SU-DHL-6 (cell line): ENCODE data around the gene TMEM120A.

ENCODE experiments used
- H2AFZ ChIP-seq: fragments of 200-600 bp; sonication (generic); 2 replicates; pipeline ENCODE4 v1.6.1; 2014; ENCODE audit warnings: low read depth, mild to moderate bottlenecking, moderate library complexity, mixed read lengths, antibody characterized with exemption, low read length; ENCODE audit not compliant: severe bottlenecking
- H3F3A ChIP-seq: fragments of 200-600 bp; shearing (Covaris generic); 2 replicates; pipeline ENCODE4 v1.6.0; 2016; ENCODE audit warnings: antibody characterized with exemption, mild to moderate bottlenecking; ENCODE audit not compliant: insufficient read depth
- H3K27ac ChIP-seq: fragments of 200-600 bp; sonication (generic); 2 replicates; pipeline ENCODE4 v1.5.1; 2016; ENCODE audit warnings: low read depth, mild to moderate bottlenecking, low read length, moderate library complexity, mixed read lengths
- H3K27me3 ChIP-seq: fragments of 200-600 bp; sonication (generic), shearing (Covaris generic); 2 replicates; pipeline ENCODE4 v1.6.0; 2014; ENCODE audit warnings: mild to moderate bottlenecking, low read length
- H3K36me3 ChIP-seq: fragments of 200-600 bp; sonication (generic); 2 replicates; pipeline ENCODE4 v1.6.1; 2014; ENCODE audit warnings: mild to moderate bottlenecking, low read length, mixed read lengths
- H3K4me2 ChIP-seq: fragments of 300-600, 200-600 bp; shearing (Covaris generic), sonication (generic); 2 replicates; pipeline ENCODE4 v1.6.0; 2014; ENCODE audit warnings: low read length, low read depth, mild to moderate bottlenecking; ENCODE audit not compliant: poor library complexity, severe bottlenecking
- H3K4me3 ChIP-seq: fragments of 200-600 bp; sonication (generic); 2 replicates; pipeline ENCODE4 v1.5.1; 2014; ENCODE audit warnings: antibody characterized with exemption, low read length, mild to moderate bottlenecking, mixed read lengths; ENCODE audit not compliant: insufficient read depth, poor library complexity, severe bottlenecking
- H3K79me2 ChIP-seq: fragments of 200-600 bp; sonication (generic); 2 replicates; pipeline ENCODE4 v1.6.1; 2014; ENCODE audit warnings: mild to moderate bottlenecking, low read length, moderate library complexity; ENCODE audit not compliant: insufficient read depth
- H3K9ac ChIP-seq: fragments of 200-600 bp; sonication (generic); 2 replicates; pipeline ENCODE4 v1.7.0; 2014; ENCODE audit warnings: mild to moderate bottlenecking, low read length
- H3K9me2 ChIP-seq: fragments of 200-600 bp; sonication (generic); replicated peaks from 2 replicates; pipeline ENCODE4 v1.6.1; 2014; ENCODE audit warnings: low read length; ENCODE audit not compliant: insufficient read depth
- H3K9me3 ChIP-seq: fragments of 200-600 bp; sonication (generic); 2 replicates; pipeline ENCODE4 v1.6.1; 2014; ENCODE audit warnings: low read length, mixed read lengths; ENCODE audit not compliant: insufficient read depth
- H4K20me1 ChIP-seq: fragments of 200-600 bp; sonication (generic); 2 replicates; pipeline ENCODE4 v1.6.1; 2014; ENCODE audit warnings: low read depth, mild to moderate bottlenecking, antibody characterized with exemption, low read length, moderate library complexity, mixed read lengths
- EZH2phosphoT487 ChIP-seq: fragments of 200-600 bp; sonication (generic), shearing (Covaris generic); conservative IDR thresholded peaks from 2 replicates; pipeline ENCODE4 v1.6.1; 2018; ENCODE audit warnings: mild to moderate bottlenecking, antibody characterized with exemption, low read length, moderate library complexity, mixed read lengths
- TF ChIP-seq, protein P1 (sequence below): fragments of 200-600 bp; sonication (generic); IDR thresholded peaks from one replicate; pipeline ENCODE4 v1.5.1; 2017; ENCODE audit warnings: antibody characterized with exemption, mild to moderate bottlenecking, low read length, moderate library complexity; ENCODE audit not compliant: insufficient read depth, poor library complexity, severe bottlenecking

The TMEM120A gene

DNA sequence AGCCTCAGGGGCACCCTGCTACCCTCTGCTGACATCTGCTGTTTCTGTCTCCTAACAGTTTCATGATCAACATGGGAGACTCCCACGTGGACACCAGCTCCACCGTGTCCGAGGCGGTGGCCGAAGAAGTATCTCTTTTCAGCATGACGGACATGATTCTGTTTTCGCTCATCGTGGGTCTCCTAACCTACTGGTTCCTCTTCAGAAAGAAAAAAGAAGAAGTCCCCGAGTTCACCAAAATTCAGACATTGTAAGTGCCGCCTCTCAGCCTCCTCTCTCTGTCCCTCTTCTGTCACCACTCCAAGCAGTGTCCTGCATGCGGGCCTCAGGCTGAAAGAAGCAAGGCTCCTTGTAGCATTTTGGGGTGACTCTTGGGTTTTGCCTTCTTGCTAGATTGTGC lies 40.5 kb downstream of the TMEM120A start:
- Histone ChIP-seq H3K36me3 (no peaks in the 10 kb centered on the region), H2AFZ (no peak overlapping the region), H3K27ac (no peak overlapping the region), H3K27me3 (no peaks in the 10 kb centered on the region), H3K4me2 (no peak overlapping the region), H4K20me1 (no peaks in the 10 kb centered on the region), H3K9me3 (no peaks in the 10 kb centered on the region), H3K4me3 (no peak overlapping the region), H3F3A (no peaks in the 10 kb centered on the region), H3K9me2 (no peaks in the 10 kb centered on the region), H3K9ac (no peak overlapping the region), H3K79me2 (no peaks in the 10 kb centered on the region)
- no peak for TF ChIP-seq EZH2phosphoT487
- TF ChIP-seq, protein P1, sequence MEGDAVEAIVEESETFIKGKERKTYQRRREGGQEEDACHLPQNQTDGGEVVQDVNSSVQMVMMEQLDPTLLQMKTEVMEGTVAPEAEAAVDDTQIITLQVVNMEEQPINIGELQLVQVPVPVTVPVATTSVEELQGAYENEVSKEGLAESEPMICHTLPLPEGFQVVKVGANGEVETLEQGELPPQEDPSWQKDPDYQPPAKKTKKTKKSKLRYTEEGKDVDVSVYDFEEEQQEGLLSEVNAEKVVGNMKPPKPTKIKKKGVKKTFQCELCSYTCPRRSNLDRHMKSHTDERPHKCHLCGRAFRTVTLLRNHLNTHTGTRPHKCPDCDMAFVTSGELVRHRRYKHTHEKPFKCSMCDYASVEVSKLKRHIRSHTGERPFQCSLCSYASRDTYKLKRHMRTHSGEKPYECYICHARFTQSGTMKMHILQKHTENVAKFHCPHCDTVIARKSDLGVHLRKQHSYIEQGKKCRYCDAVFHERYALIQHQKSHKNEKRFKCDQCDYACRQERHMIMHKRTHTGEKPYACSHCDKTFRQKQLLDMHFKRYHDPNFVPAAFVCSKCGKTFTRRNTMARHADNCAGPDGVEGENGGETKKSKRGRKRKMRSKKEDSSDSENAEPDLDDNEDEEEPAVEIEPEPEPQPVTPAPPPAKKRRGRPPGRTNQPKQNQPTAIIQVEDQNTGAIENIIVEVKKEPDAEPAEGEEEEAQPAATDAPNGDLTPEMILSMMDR: no peak

DNA sequence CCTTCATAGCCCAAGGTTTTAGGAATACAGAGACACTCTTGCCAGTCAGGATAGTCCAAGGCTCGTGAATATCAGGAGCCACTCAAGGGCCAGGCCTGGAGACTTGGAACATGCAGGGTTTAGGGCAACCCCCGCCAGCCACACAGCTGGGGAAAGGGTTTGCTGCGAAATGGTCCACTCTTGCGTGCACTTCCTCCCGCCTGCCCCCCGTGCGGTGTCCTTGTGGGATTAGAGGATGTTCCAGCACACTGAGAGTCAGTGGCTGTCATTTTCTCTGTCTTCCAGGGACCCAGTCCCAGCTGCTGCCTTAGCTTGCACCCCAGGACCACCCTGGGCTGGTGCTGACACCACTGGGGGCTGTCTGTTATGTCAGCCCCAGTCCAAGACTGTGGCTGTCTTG lies 41.0 kb downstream of the TMEM120A start:
- TF ChIP-seq, protein P1: no peak
- no peak for TF ChIP-seq EZH2phosphoT487
- H3K36me3 ChIP-seq: no peaks in the 10 kb centered on the region
- H3K4me3 ChIP-seq: no peak overlapping the region
- H4K20me1 ChIP-seq: no peaks in the 10 kb centered on the region
- H3K4me2 ChIP-seq: no peak overlapping the region
- H2AFZ ChIP-seq: no peak overlapping the region
- H3K27ac ChIP-seq: no peak overlapping the region
- no peaks in the 10 kb centered on the region for H3K79me2 ChIP-seq
- no peaks in the 10 kb centered on the region for H3K27me3 ChIP-seq
- H3K9me2 ChIP-seq: no peaks in the 10 kb centered on the region
- no peak overlapping the region for H3K9ac ChIP-seq
- H3F3A ChIP-seq: no peaks in the 10 kb centered on the region
- H3K9me3 ChIP-seq: no peaks in the 10 kb centered on the region

DNA sequence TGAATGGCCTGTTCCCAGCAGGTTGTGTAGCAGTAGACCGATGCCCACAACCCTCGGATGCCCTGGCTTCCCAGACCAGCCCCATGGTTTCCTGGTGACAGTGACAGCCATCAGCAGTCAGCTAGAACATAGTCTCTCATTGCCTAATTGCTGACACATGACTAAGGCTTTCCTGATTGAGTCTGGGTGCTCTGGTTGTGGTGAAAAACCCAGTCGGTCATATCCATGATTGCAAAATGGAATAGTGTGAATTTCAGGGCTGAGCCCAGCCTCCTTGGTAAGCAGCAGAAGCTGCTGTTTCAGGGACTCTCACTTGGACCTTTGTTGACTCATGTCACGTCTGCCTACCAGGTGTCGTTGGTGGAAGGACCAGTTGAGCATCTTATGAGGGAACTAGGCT lies 42.9 kb downstream of the TMEM120A start:
- Histone ChIP-seq H3K79me2 (no peaks in the 10 kb centered on the region), H3K27ac (no peak overlapping the region), H3K9ac (no peak overlapping the region), H3K4me2 (no peak overlapping the region), H2AFZ (no peak overlapping the region), H3K9me2 (no peaks in the 10 kb centered on the region), H4K20me1 (no peaks in the 10 kb centered on the region), H3F3A (0 out of 2 replicates have a peak, but pooled peaks cover 4% of the 10 kb centered on the region), H3K36me3 (no peaks in the 10 kb centered on the region), H3K9me3 (no peaks in the 10 kb centered on the region), H3K4me3 (no peak overlapping the region), H3K27me3 (no peaks in the 10 kb centered on the region)
- no peak for TF ChIP-seq EZH2phosphoT487

DNA sequence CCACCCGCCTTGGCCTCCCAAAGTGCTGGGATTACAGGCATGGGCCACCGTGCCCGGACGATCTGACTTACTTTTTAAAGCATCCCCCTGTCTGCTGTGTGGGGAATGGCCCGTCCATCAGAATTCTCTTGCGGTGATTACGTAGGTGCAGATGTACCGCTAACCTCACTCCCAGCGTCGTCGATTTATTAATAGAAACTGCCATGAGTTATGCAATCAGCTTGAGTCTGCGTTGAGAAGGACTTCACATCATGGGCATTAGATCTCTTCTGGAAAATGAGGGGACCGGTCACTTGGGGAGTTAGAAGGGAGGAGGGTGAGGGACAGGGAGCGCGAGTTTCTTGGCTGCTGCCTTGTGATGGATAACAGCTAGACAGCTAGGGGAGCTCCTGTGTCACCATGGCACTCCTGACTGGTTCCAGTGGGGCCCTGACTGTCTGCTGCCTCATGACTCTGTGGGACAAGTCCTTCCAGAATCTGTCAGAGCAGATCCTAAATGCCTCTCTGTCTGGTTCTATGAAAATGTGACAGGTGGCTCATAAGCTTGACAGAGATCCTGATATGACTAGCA lies 44.2 kb downstream of the TMEM120A start:
- Histone ChIP-seq H3K27ac (no peak overlapping the region), H3K79me2 (no peaks in the 10 kb centered on the region), H3K27me3 (no peaks in the 10 kb centered on the region), H3K36me3 (no peaks in the 10 kb centered on the region), H3K9me3 (no peaks in the 10 kb centered on the region), H3K9ac (no peak overlapping the region), H2AFZ (no peak overlapping the region), H4K20me1 (no peaks in the 10 kb centered on the region), H3K4me2 (no peak overlapping the region), H3F3A (0 out of 2 replicates have a peak, but pooled peaks cover 9% of the 10 kb centered on the region), H3K4me3 (no peak overlapping the region), H3K9me2 (no peaks in the 10 kb centered on the region)
- TF ChIP-seq EZH2phosphoT487: no peak
- TF ChIP-seq, protein P1: no peak
